ENCODE results near the gene FAM162A.

The FAM162A gene

DNA sequence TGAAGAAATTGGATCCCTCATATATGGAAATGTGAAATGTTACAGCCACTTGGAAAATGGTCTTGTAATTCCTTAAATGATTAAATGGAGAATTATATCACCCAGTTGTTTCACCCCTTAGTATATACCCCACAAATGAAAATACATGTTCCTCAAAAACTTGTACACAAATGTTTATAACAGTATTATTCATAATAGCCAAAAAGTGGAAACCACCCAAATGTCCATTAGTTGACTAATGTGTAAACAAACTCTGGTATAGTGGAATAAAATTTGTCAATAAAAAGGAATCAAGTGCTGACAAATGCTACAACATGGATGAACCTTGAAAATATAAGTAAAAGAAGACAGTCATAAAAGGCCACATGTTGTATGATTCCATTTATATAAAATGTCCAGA lies 12.5 kb downstream of the FAM162A start:
- Histone ChIP-seq H3K36me3 (ENCODE audit: insufficient read depth, low read length) (peaks cover 12% of the 10 kb centered on the region), H4K20me1 (ENCODE audit: insufficient read depth, low read length) (no peaks in the 10 kb centered on the region), H3K4me2 (ENCODE audit: low read length) (no peak overlapping the region), H3F3A (ENCODE audit: insufficient read depth, low read length) (no peaks in the 10 kb centered on the region), H3K27me3 (ENCODE audit: insufficient read depth, low read length) (no peaks in the 10 kb centered on the region), H2AFZ (ENCODE audit: low read length) (no peak overlapping the region), H3K27ac (ENCODE audit: low read depth, low read length, poor library complexity, severe bottlenecking) (no peak overlapping the region), H3K79me2 (ENCODE audit: insufficient read depth, low read length) (no peaks in the 10 kb centered on the region), H3K4me3 (ENCODE audit: low read depth, low read length, poor library complexity, severe bottlenecking) (no peak overlapping the region), H3K9me3 (ENCODE audit: low read length) (no peaks in the 10 kb centered on the region), H3K9ac (ENCODE audit: low read length) (no peak overlapping the region), H3K9me2 (ENCODE audit: low read depth, low read length) (no peaks in the 10 kb centered on the region), H3K4me1 (ENCODE audit: insufficient read depth, low read length, severe bottlenecking) (no peaks in the 10 kb centered on the region)
- no peak for TF ChIP-seq EZH2 (IDR thresholded peaks at IDR 0.05; ENCODE audit: borderline replicate concordance, low read length)
- TF ChIP-seq, protein P1, sequence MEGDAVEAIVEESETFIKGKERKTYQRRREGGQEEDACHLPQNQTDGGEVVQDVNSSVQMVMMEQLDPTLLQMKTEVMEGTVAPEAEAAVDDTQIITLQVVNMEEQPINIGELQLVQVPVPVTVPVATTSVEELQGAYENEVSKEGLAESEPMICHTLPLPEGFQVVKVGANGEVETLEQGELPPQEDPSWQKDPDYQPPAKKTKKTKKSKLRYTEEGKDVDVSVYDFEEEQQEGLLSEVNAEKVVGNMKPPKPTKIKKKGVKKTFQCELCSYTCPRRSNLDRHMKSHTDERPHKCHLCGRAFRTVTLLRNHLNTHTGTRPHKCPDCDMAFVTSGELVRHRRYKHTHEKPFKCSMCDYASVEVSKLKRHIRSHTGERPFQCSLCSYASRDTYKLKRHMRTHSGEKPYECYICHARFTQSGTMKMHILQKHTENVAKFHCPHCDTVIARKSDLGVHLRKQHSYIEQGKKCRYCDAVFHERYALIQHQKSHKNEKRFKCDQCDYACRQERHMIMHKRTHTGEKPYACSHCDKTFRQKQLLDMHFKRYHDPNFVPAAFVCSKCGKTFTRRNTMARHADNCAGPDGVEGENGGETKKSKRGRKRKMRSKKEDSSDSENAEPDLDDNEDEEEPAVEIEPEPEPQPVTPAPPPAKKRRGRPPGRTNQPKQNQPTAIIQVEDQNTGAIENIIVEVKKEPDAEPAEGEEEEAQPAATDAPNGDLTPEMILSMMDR (IDR thresholded peaks at IDR 0.05; ENCODE audit: low read length), result no peak

DNA sequence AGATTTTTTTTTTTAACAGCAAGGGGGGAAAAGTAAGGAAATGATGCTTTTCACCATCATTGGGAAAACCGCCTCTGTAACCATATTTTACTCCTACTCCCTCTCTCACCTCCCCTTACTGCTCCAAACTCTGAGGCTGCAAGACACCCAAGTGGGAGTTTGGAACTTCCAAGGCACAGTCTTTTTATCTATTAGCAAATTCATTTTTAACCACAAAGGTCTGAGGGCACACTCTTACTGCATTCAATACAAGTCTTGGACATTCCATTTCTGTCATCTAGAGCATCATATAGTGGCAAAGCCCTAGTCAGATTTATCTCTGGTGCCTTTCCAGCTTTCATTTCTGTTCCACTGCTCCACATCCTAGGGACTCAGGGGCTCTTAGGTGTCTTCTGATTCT lies 13.2 kb downstream of the FAM162A start:
- H3K79me2 ChIP-seq (ENCODE audit: insufficient read depth, low read length), result no peaks in the 10 kb centered on the region
- H3K9me2 ChIP-seq (ENCODE audit: low read depth, low read length), result no peaks in the 10 kb centered on the region
- H3K9ac ChIP-seq (ENCODE audit: low read length), result no peak overlapping the region
- no peak overlapping the region for H3K27ac ChIP-seq (ENCODE audit: low read depth, low read length, poor library complexity, severe bottlenecking)
- H3K27me3 ChIP-seq (ENCODE audit: insufficient read depth, low read length), result no peaks in the 10 kb centered on the region
- H3K4me1 ChIP-seq (ENCODE audit: insufficient read depth, low read length, severe bottlenecking), result no peaks in the 10 kb centered on the region
- no peak for TF ChIP-seq EZH2 (IDR thresholded peaks at IDR 0.05; ENCODE audit: borderline replicate concordance, low read length)
- TF ChIP-seq, protein P1 (IDR thresholded peaks at IDR 0.05; ENCODE audit: low read length), result no peak
- no peaks in the 10 kb centered on the region for H4K20me1 ChIP-seq (ENCODE audit: insufficient read depth, low read length)
- H2AFZ ChIP-seq (ENCODE audit: low read length), result no peak overlapping the region
- H3K4me3 ChIP-seq (ENCODE audit: low read depth, low read length, poor library complexity, severe bottlenecking), result no peak overlapping the region
- H3F3A ChIP-seq (ENCODE audit: insufficient read depth, low read length), result no peaks in the 10 kb centered on the region
- H3K4me2 ChIP-seq (ENCODE audit: low read length), result no peak overlapping the region
- H3K36me3 ChIP-seq (ENCODE audit: insufficient read depth, low read length), result peaks cover 12% of the 10 kb centered on the region
- no peaks in the 10 kb centered on the region for H3K9me3 ChIP-seq (ENCODE audit: low read length)

DNA sequence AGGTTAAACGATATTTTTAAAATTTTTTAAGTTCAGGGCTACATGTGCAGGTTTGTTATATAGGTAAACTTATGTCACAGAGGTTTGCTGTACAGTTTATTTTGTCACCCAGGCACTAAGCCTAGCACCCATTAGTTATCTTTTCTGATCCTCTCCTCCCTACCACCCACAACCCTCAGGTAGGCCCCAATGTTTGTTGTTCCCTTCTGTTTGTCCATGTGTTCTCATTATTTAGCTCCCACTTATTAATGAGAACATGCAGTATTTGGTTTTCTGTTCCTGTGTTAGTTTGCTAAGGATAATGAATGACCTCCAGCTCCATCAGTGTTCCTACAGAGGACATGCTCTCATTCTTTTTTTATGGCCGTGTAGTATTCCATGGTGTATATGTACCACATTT lies 14.9 kb downstream of the FAM162A start:
- no peak overlapping the region for H3K4me2 ChIP-seq (ENCODE audit: low read length)
- peaks cover 20% of the 10 kb centered on the region; the same call in 1 of the 2 replicates for H3K36me3 ChIP-seq (ENCODE audit: insufficient read depth, low read length)
- H3K9me2 ChIP-seq (ENCODE audit: low read depth, low read length), result no peaks in the 10 kb centered on the region
- TF ChIP-seq, protein P1 (IDR thresholded peaks at IDR 0.05; ENCODE audit: low read length), result no peak
- TF ChIP-seq EZH2 (IDR thresholded peaks at IDR 0.05; ENCODE audit: borderline replicate concordance, low read length), result no peak
- H3K27ac ChIP-seq (ENCODE audit: low read depth, low read length, poor library complexity, severe bottlenecking), result no peak overlapping the region
- no peak overlapping the region for H2AFZ ChIP-seq (ENCODE audit: low read length)
- no peaks in the 10 kb centered on the region for H3F3A ChIP-seq (ENCODE audit: insufficient read depth, low read length)
- no peak overlapping the region for H3K9ac ChIP-seq (ENCODE audit: low read length)
- H3K79me2 ChIP-seq (ENCODE audit: insufficient read depth, low read length), result no peaks in the 10 kb centered on the region
- no peaks in the 10 kb centered on the region for H3K9me3 ChIP-seq (ENCODE audit: low read length)
- no peak overlapping the region for H3K4me3 ChIP-seq (ENCODE audit: low read depth, low read length, poor library complexity, severe bottlenecking)
- no peaks in the 10 kb centered on the region for H4K20me1 ChIP-seq (ENCODE audit: insufficient read depth, low read length)
- no peaks in the 10 kb centered on the region for H3K4me1 ChIP-seq (ENCODE audit: insufficient read depth, low read length, severe bottlenecking)
- H3K27me3 ChIP-seq (ENCODE audit: insufficient read depth, low read length), result no peaks in the 10 kb centered on the region

All from OCI-LY1 (cell line).